GM10248 (cell line): ENCODE measurements around the gene ATP10A.

Experiments
- CTCF ChIA-PET: fragments of 300-600 bp; sonication (Branson Sonifier 250); formaldehyde crosslinking; extraction: SDS; loops from one replicate; lab custom pipeline; 2021; ENCODE audit warnings: antibody characterized with exemption; lab: Yijun Ruan, JAX
- POLR2A ChIA-PET: fragments of 350-650 bp; sonication (Branson Sonifier 250); formaldehyde crosslinking; extraction: SDS; loops from one replicate; lab custom pipeline; 2020; ENCODE audit warnings: antibody characterized with exemption; lab: Yijun Ruan, JAX
- DNase-seq: peaks from one replicate; pipeline ENCODE4 v3.0.0; 2012; ENCODE audit errors: extremely low spot score
- CTCF ChIP-seq: IDR thresholded peaks from 2 replicates; pipeline ENCODE4 v1.5.1; 2012; ENCODE audit warnings: mild to moderate bottlenecking, low read depth; ENCODE audit errors: extremely low read depth, missing control alignments, control extremely low read depth

ATP10A gene

GRCh38 chr15:25789616-25789999 is 73.5 kb downstream of the ATP10A start:
- CTCF ChIA-PET: no interaction called here
- POLR2A ChIA-PET: no interaction called here
- TF ChIP-seq CTCF: no peak
- DNase-seq: no peak

GRCh38 chr15:25789211-25789610 is 73.9 kb downstream of the ATP10A start:
- ChIA-PET CTCF (no interaction called here), POLR2A (no interaction called here)
- no peak for DNase-seq
- TF ChIP-seq CTCF: no peak

GRCh38 chr15:25787855-25788520 is 75.1 kb downstream of the ATP10A start:
- DNase-seq: no peak
- ChIA-PET POLR2A (no interaction called here), CTCF (interaction anchor here (1.2 to 1.3 kb wide), 2 partner anchors 10 to 13 kb away, joined by 3 read pairs; no protein-coding TSS in a partner anchor)
- no peak for TF ChIP-seq CTCF

- ChIA-PET POLR2A (no interaction called here), CTCF (interaction anchor here (1.2 kb wide), 1 partner anchor 13 kb away, joined by 3 read pairs; no protein-coding TSS in a partner anchor)
- TF ChIP-seq CTCF: no peak
- no peak for DNase-seq
These were observed 75.7 kb downstream of the ATP10A start for GRCh38 chr15:25787381-25787780.

GRCh38 chr15:25786040-25786439 is 77.1 kb downstream of the ATP10A start:
- ChIA-PET POLR2A (no interaction called here), CTCF (interaction anchor here (1.6 kb wide), 1 partner anchor 14 kb away, joined by 3 read pairs; no protein-coding TSS in a partner anchor)
- no peak for TF ChIP-seq CTCF
- DNase-seq: no peak

- DNase-seq: no peak
- POLR2A ChIA-PET: no interaction called here
- CTCF ChIA-PET: interaction anchor here (1.6 kb wide), 1 partner anchor 15 kb away, joined by 3 read pairs; no protein-coding TSS in a partner anchor
- TF ChIP-seq CTCF: no peak
These were observed 77.5 kb downstream of the ATP10A start for GRCh38 chr15:25785641-25786025.
